K562 (cell line): ENCODE measurements around the gene NEU1. TPM values are rescaled to one million over a fixed set of nuclear protein-coding genes. Genes with fewer than 3 reads are reported as not detected.
A peak's percentile ranks its signal among the peaks of the same experiment; 100 is the strongest.

Experiments
- ATF1 ChIP-seq, 2 experiments: fragments of 450-650 bp in 1 of 2; IDR thresholded peaks; 2 replicates each; pipeline ENCODE4 v1.6.1; 2016; ENCODE audit warnings: missing compliant biosample characterization in 1 of 2, missing genetic modification characterization in 1 of 2
- BCLAF1 ChIP-seq, 2 experiments: fragments of 450-650 bp in 1 of 2; IDR thresholded peaks; 2 replicates each; pipeline ENCODE4 v1.6.1; 2011 to 2017; ENCODE audit warnings: low read depth in 2 of 2, antibody characterized with exemption in 1 of 2, borderline replicate concordance in 1 of 2, low read length in 1 of 2, mild to moderate bottlenecking in 1 of 2, mixed read lengths in 1 of 2; ENCODE audit not compliant: control insufficient read depth in 1 of 2
- BDP1 ChIP-seq: IDR thresholded peaks from 3 replicates; pipeline ENCODE4 v1.6.1; 2011; ENCODE audit not compliant: insufficient read length, insufficient read depth
- ID3 ChIP-seq, 2 experiments: fragments of 250-450 bp in 1 of 2; fragments of 450-650 bp in 1 of 2; sonication (Bioruptor Pico) in 1 of 2; IDR thresholded peaks; 2 replicates each; pipeline versions ENCODE4 v1.6.1 to v1.8.0; 2016 to 2021; ENCODE audit warnings: mild to moderate bottlenecking in 2 of 2, moderate library complexity in 2 of 2, missing compliant biosample characterization in 1 of 2, missing genetic modification characterization in 1 of 2
- JUN ChIP-seq, 2 experiments: sonication (generic) in 1 of 2; formaldehyde crosslinking in 1 of 2; IDR thresholded peaks; 2 replicates each; pipeline versions ENCODE4 v1.6.1 to v1.8.0; 2012 to 2022; ENCODE audit warnings: borderline replicate concordance in 2 of 2, mild to moderate bottlenecking in 2 of 2, improper control_type of control experiment in 1 of 2, low read depth in 1 of 2, low read length in 1 of 2, missing genetic modification reagents in 1 of 2
- L3MBTL2 ChIP-seq: fragments of 450-650 bp; IDR thresholded peaks from 2 replicates; pipeline ENCODE4 v1.6.1; 2016; ENCODE audit warnings: mild to moderate bottlenecking, moderate library complexity
- PRDM10 ChIP-seq: fragments of 450-650 bp; IDR thresholded peaks from 2 replicates; pipeline ENCODE4 v1.6.1; 2018; ENCODE audit not compliant: partially characterized antibody
- TEAD1 ChIP-seq, 2 experiments: fragments of 450-650 bp in 1 of 2; sonication (generic) in 1 of 2; formaldehyde crosslinking; IDR thresholded peaks; 2 replicates each; pipeline versions ENCODE4 v1.4.0 to v1.8.0; 2020 to 2022; ENCODE audit warnings: mild to moderate bottlenecking in 2 of 2, missing genetic modification reagents in 1 of 2
- ZNF3 ChIP-seq: fragments of 250-450 bp; sonication (Bioruptor Pico); IDR thresholded peaks from 2 replicates; pipeline ENCODE4 v1.5.0; 2021; ENCODE audit warnings: mild to moderate bottlenecking, moderate library complexity
- ZNF436 ChIP-seq: fragments of 250-450, 450-650 bp; sonication (Bioruptor Pico); formaldehyde crosslinking; IDR thresholded peaks from 2 replicates; pipeline ENCODE4 v1.7.0; 2020; ENCODE audit warnings: mild to moderate bottlenecking
- polyA plus RNA-seq, 8 experiments: library from polyadenylated mRNA; depleted of rRNA in 4 of 8; stranded (reverse) in 5 of 8; unstranded in 3 of 8; fragments of >200 nt; fragmentation: Nextera tagmentation in 2 of 8; fragmentation: Illumina TruSeq in 1 of 8; extraction: Ambion mirVana in 2 of 8; extraction: Trizol in 1 of 8; gene quantifications; 2 replicates each; pipeline versions ENCODE4 v1.2.1 to v1.2.3, GENCODE V29; 2011 to 2014; ENCODE audit warnings: inconsistent platforms in 1 of 8, missing spikeins in 1 of 8
- total RNA-seq, 7 experiments: library from RNA; depleted of rRNA in 6 of 7; stranded (reverse); fragments of >200 nt in 6 of 7; fragmentation: Illumina TruSeq in 2 of 7; extraction: Trizol in 2 of 7; gene quantifications; 2 replicates each; pipeline versions ENCODE4 v1.2.1 to v1.2.3, GENCODE V29; 2011 to 2021; ENCODE audit warnings: low replicate concordance in 1 of 7
- TF ChIP-seq, protein P1 (sequence below): fragments of 250-450 bp; sonication (Bioruptor Pico); IDR thresholded peaks from 2 replicates; pipeline ENCODE4 v1.9.0; 2021; ENCODE audit warnings: mild to moderate bottlenecking, inconsistent platforms
- TF ChIP-seq, protein P2 (sequence below): sonication (generic); formaldehyde crosslinking; IDR thresholded peaks from 2 replicates; pipeline ENCODE4 v1.8.0; 2023; ENCODE audit warnings: mild to moderate bottlenecking, missing genetic modification reagents

Gene NEU1
- total and polyA plus RNA-seq, 9 of the 15 experiments (the other 6 are each of a cell fraction or from before 2014, with no cell fraction given): 14.8 to 67.8 (median 51.0) TPM

GRCh38 chr6:31829633-31830283 lies 32.9 kb downstream of the NEU1 start (continued):
- TF ChIP-seq PRDM10: no peak
- no peak for TF ChIP-seq ZNF3
- TF ChIP-seq L3MBTL2: peak; percentile 46; the same call in 1 of the 2 replicates
- peak in 1 of 2 experiments; percentile 68; a peak in 2 of 4 replicates for TF ChIP-seq TEAD1 (CRISPR knock-in tag; IDR thresholded peaks at IDR 0.05)
- TF ChIP-seq BDP1: no peak
- TF ChIP-seq ID3 (CRISPR knock-in tag; IDR thresholded peaks at IDR 0.05): no peak
- TF ChIP-seq ID3 (tag; IDR thresholded peaks at IDR 0.05): peak; percentile 67; the same call in 1 of the 2 replicates
- TF ChIP-seq ZNF436 (CRISPR knock-in tag): 0 out of 2 replicates have a peak, but pooled peaks have one; percentile 58
- TF ChIP-seq JUN (IDR thresholded peaks at IDR 0.05; ENCODE audit: borderline replicate concordance, low read depth, low read length): no peak
- no peak for TF ChIP-seq JUN (CRISPR knock-in tag; IDR thresholded peaks at IDR 0.05; ENCODE audit: borderline replicate concordance)
- TF ChIP-seq, protein P1, sequence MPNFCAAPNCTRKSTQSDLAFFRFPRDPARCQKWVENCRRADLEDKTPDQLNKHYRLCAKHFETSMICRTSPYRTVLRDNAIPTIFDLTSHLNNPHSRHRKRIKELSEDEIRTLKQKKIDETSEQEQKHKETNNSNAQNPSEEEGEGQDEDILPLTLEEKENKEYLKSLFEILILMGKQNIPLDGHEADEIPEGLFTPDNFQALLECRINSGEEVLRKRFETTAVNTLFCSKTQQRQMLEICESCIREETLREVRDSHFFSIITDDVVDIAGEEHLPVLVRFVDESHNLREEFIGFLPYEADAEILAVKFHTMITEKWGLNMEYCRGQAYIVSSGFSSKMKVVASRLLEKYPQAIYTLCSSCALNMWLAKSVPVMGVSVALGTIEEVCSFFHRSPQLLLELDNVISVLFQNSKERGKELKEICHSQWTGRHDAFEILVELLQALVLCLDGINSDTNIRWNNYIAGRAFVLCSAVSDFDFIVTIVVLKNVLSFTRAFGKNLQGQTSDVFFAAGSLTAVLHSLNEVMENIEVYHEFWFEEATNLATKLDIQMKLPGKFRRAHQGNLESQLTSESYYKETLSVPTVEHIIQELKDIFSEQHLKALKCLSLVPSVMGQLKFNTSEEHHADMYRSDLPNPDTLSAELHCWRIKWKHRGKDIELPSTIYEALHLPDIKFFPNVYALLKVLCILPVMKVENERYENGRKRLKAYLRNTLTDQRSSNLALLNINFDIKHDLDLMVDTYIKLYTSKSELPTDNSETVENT (CRISPR knock-in tag): no peak
- TF ChIP-seq BCLAF1 (IDR thresholded peaks at IDR 0.05; ENCODE audit: borderline replicate concordance in 1 of 2, control insufficient read depth in 1 of 2, low read depth in 2 of 2, low read length in 1 of 2): no peak
- TF ChIP-seq ATF1 (CRISPR knock-in tag; IDR thresholded peaks at IDR 0.05): no peak
- TF ChIP-seq ATF1 (tag; IDR thresholded peaks at IDR 0.05): peak; percentile 53
- TF ChIP-seq, protein P2, sequence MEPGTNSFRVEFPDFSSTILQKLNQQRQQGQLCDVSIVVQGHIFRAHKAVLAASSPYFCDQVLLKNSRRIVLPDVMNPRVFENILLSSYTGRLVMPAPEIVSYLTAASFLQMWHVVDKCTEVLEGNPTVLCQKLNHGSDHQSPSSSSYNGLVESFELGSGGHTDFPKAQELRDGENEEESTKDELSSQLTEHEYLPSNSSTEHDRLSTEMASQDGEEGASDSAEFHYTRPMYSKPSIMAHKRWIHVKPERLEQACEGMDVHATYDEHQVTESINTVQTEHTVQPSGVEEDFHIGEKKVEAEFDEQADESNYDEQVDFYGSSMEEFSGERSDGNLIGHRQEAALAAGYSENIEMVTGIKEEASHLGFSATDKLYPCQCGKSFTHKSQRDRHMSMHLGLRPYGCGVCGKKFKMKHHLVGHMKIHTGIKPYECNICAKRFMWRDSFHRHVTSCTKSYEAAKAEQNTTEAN: no peak
